ENCODE measurements around the gene ZRANB2. TPM values are rescaled to one million over a fixed set of nuclear protein-coding genes. Genes with fewer than 3 reads are reported as not detected.

The ZRANB2 gene
- total RNA-seq: 119 TPM

- DNase-seq (ENCODE audit: low spot score) (peak; percentile 91), ATAC-seq (peak; percentile 98)
- intact Hi-C loops (cut with DNase I): no loop called here
Measured at GRCh38 chr1:71080739-71081696, at the start of gene ZRANB2. Gene ZRANB2, minus strand, starts transcription at chr1:71081035. Its CDS starts 40 bp downstream, at chr1:71080995.

GRCh38 chr1:71128060-71128459 lies 47.2 kb upstream of the ZRANB2 start:
- intact Hi-C loops (cut with DNase I): no loop called here
- DNase-seq (ENCODE audit: low spot score): no peak
- ATAC-seq: no peak

- ATAC-seq: no peak
- DNase-seq (ENCODE audit: low spot score): no peak
- intact Hi-C loops (cut with DNase I): no loop called here
Measured at GRCh38 chr1:71118086-71118485, 37.3 kb upstream of the ZRANB2 start.

- DNase-seq (ENCODE audit: low spot score) (no peak), ATAC-seq (no peak)
- intact Hi-C loops (cut with DNase I): no loop called here
Measured at GRCh38 chr1:71116729-71117128, 35.9 kb upstream of the ZRANB2 start.

- DNase-seq (ENCODE audit: low spot score): no peak
- no peak for ATAC-seq
- intact Hi-C loops (cut with DNase I): loop anchor here (5.0 kb wide), 1 partner anchor 371 kb away; no protein-coding TSS in a partner anchor
Measured at GRCh38 chr1:71106658-71107322, 26.0 kb upstream of the ZRANB2 start.

- DNase-seq (ENCODE audit: low spot score): no peak
- ATAC-seq: no peak
- intact Hi-C loops (cut with DNase I): no loop called here
Measured at GRCh38 chr1:71104417-71104816, 23.6 kb upstream of the ZRANB2 start.

GRCh38 chr1:71101839-71102376 lies 21.1 kb upstream of the ZRANB2 start:
- DNase-seq (ENCODE audit: low spot score): no peak
- no peak for ATAC-seq
- intact Hi-C loops (cut with DNase I): no loop called here

- DNase-seq (ENCODE audit: low spot score): no peak
- intact Hi-C loops (cut with DNase I): no loop called here
- no peak for ATAC-seq
Measured at GRCh38 chr1:71097428-71097827, 16.6 kb upstream of the ZRANB2 start.

GRCh38 chr1:71094913-71095312 lies 14.1 kb upstream of the ZRANB2 start:
- DNase-seq (ENCODE audit: low spot score) (no peak), ATAC-seq (no peak)
- intact Hi-C loops (cut with DNase I): no loop called here

- ATAC-seq (no peak), DNase-seq (ENCODE audit: low spot score) (no peak)
- intact Hi-C loops (cut with DNase I): no loop called here
Measured at GRCh38 chr1:71093938-71094337, 13.1 kb upstream of the ZRANB2 start.

- intact Hi-C loops (cut with DNase I): no loop called here
- ATAC-seq: no peak
- DNase-seq (ENCODE audit: low spot score): no peak
Measured at GRCh38 chr1:71089536-71090270, 8.9 kb upstream of the ZRANB2 start.

- no peak for ATAC-seq
- intact Hi-C loops (cut with DNase I): no loop called here
- DNase-seq (ENCODE audit: low spot score): no peak
Measured at GRCh38 chr1:71088645-71089287, 7.9 kb upstream of the ZRANB2 start.

GRCh38 chr1:71087713-71088112 lies 6.9 kb upstream of the ZRANB2 start:
- ATAC-seq (no peak), DNase-seq (ENCODE audit: low spot score) (no peak)
- intact Hi-C loops (cut with DNase I): no loop called here

- ATAC-seq (no peak), DNase-seq (ENCODE audit: low spot score) (no peak)
- intact Hi-C loops (cut with DNase I): no loop called here
Measured at GRCh38 chr1:71087060-71087459, 6.2 kb upstream of the ZRANB2 start.

GRCh38 chr1:71086331-71086730 lies 5.5 kb upstream of the ZRANB2 start:
- DNase-seq (ENCODE audit: low spot score) (no peak), ATAC-seq (no peak)
- intact Hi-C loops (cut with DNase I): no loop called here

- no peak for ATAC-seq
- intact Hi-C loops (cut with DNase I): no loop called here
Measured at GRCh38 chr1:71083271-71083670, 2.4 kb upstream of the ZRANB2 start.

GRCh38 chr1:71081697-71082080 lies 854 bp upstream of the ZRANB2 start:
- intact Hi-C loops (cut with DNase I): no loop called here
- ATAC-seq (no peak), DNase-seq (ENCODE audit: low spot score) (no peak)

More at GRCh38 chr1:71083271-71083670, 2.4 kb upstream of the ZRANB2 start:
- no peak for DNase-seq (ENCODE audit: low spot score)

- intact Hi-C loops (cut with DNase I): no loop called here
- DNase-seq (ENCODE audit: low spot score) (no peak), ATAC-seq (peak; percentile 19)
Measured at GRCh38 chr1:71080230-71080738, 551 bp downstream of the ZRANB2 start.

GRCh38 chr1:71074681-71075080 lies 6.2 kb downstream of the ZRANB2 start:
- DNase-seq (ENCODE audit: low spot score): no peak
- ATAC-seq: no peak
- intact Hi-C loops (cut with DNase I): no loop called here

Measured in sciatic nerve (tissue), 2 donors.